B cell (primary cell): ENCODE measurements around the gene VPS51. TPM values are rescaled to one million over a fixed set of nuclear protein-coding genes. Genes with fewer than 3 reads are reported as not detected.

ENCODE experiments used
- ATAC-seq: fragments of 200-7000 bp; cut with Tn5 transposase; one replicate; pipeline ENCODE4 v1.10.0; 2021; ENCODE audit warnings: low read depth, mild to moderate bottlenecking, moderate number of reproducible peaks, moderate library complexity
- CTCF ChIA-PET: fragments of 350-600 bp; sonication (Branson Sonifier 250); formaldehyde crosslinking; loops from one replicate; lab custom pipeline; 2021; ENCODE audit warnings: antibody characterized with exemption, inconsistent platforms; lab: Charles Lee
- POLR2A ChIA-PET: fragments of 350-600 bp; sonication (Branson Sonifier 250); formaldehyde crosslinking; loops from one replicate; lab custom pipeline; 2021; ENCODE audit warnings: antibody characterized with exemption; lab: Charles Lee
- DNase-seq: peaks from one replicate; pipeline ENCODE4 v3.0.0; 2013
- H2AFZ ChIP-seq: 2 replicates; pipeline ENCODE4 v1.6.1; 2012; ENCODE audit warnings: mild to moderate bottlenecking, low read depth, low read length; ENCODE audit not compliant: insufficient read depth, poor library complexity, severe bottlenecking
- H3K27ac ChIP-seq, 2 donors: 1 replicate in 1 of 2; 2 replicates in 1 of 2; pipeline ENCODE4 v1.5.1; 2012 to 2013; ENCODE audit warnings: low read length in 2 of 2, mild to moderate bottlenecking in 2 of 2, moderate library complexity in 1 of 2
- H3K27me3 ChIP-seq, 4 experiments: fragments of 200-600 bp in 1 of 4; sonication (generic) in 1 of 4; replicated peaks in 1 of 4; 1 replicate in 2 of 4; 2 replicates in 2 of 4; pipeline versions ENCODE4 v1.6.1 to v1.7.0; 2013 to 2016; ENCODE audit warnings: low read length in 3 of 4, mild to moderate bottlenecking in 2 of 4, mixed read lengths in 1 of 4, moderate library complexity in 1 of 4; ENCODE audit not compliant: insufficient read depth in 4 of 4, control insufficient read depth in 3 of 4; ENCODE audit errors: control extremely low read depth in 1 of 4
- H3K36me3 ChIP-seq, 2 experiments: replicated peaks in 1 of 2; 1 replicate in 1 of 2; 2 replicates in 1 of 2; pipeline versions ENCODE4 v1.6.1 to v1.7.1; 2013; ENCODE audit warnings: low read length in 1 of 2; ENCODE audit not compliant: insufficient read depth in 2 of 2, control insufficient read depth in 1 of 2; ENCODE audit errors: control extremely low read depth in 1 of 2, extremely low read depth in 1 of 2
- H3K4me1 ChIP-seq, 2 donors: fragments of 200-600 bp in 1 of 2; sonication (generic) in 1 of 2; 1 replicate in 1 of 2; 2 replicates in 1 of 2; pipeline versions ENCODE4 v1.5.1 to v1.6.1; 2013 to 2017; ENCODE audit warnings: low read length in 2 of 2; ENCODE audit not compliant: control insufficient read depth in 2 of 2, insufficient read depth in 2 of 2
- H3K4me2 ChIP-seq: replicated peaks from 2 replicates; pipeline ENCODE3; 2012; ENCODE audit warnings: mild to moderate bottlenecking, low read depth, low read length; ENCODE audit not compliant: poor library complexity, severe bottlenecking
- H3K4me3 ChIP-seq, 5 experiments: fragments of 200-600 bp in 1 of 5; sonication (generic) in 1 of 5; 1 replicate in 3 of 5; 2 replicates in 2 of 5; pipeline versions ENCODE4 v1.5.1 to v1.7.0; 2011 to 2016; ENCODE audit warnings: low read length in 4 of 5, mild to moderate bottlenecking in 4 of 5, low read depth in 2 of 5, control low read depth in 1 of 5, moderate library complexity in 1 of 5; ENCODE audit not compliant: insufficient read depth in 1 of 5; ENCODE audit errors: control extremely low read depth in 1 of 5, extremely low read depth in 1 of 5
- H3K79me2 ChIP-seq: fragments of 200-600 bp; sonication (generic); one replicate; pipeline ENCODE4 v1.6.0; 2016; ENCODE audit warnings: low read length; ENCODE audit not compliant: control insufficient read depth, insufficient read depth
- H3K9ac ChIP-seq: fragments of 200-600 bp; sonication (generic); 2 replicates; pipeline ENCODE4 v1.6.1; 2017; ENCODE audit warnings: mild to moderate bottlenecking, low read length, moderate library complexity
- H3K9me3 ChIP-seq, 3 donors: one replicate each; pipeline versions ENCODE4 v1.6.1 to v1.7.1; 2013; ENCODE audit warnings: low read length in 2 of 3; ENCODE audit not compliant: control insufficient read depth in 2 of 3, insufficient read depth in 1 of 3; ENCODE audit errors: control extremely low read depth in 1 of 3
- H4K20me1 ChIP-seq: 2 replicates; pipeline ENCODE4 v1.6.0; 2012; ENCODE audit warnings: mild to moderate bottlenecking, low read length; ENCODE audit not compliant: insufficient read depth, control insufficient read depth, poor library complexity, severe bottlenecking
- H3K27ac Mint-ChIP-seq: one replicate; pipeline ENCODE4 v1.8.0; 2021; ENCODE audit warnings: mixed read lengths
- H3K27me3 Mint-ChIP-seq: one replicate; pipeline ENCODE4 v1.8.0; 2021; ENCODE audit warnings: mixed read lengths
- H3K4me1 Mint-ChIP-seq: one replicate; pipeline ENCODE4 v1.8.0; 2021; ENCODE audit warnings: mixed read lengths
- H3K4me3 Mint-ChIP-seq: one replicate; pipeline ENCODE4 v1.8.0; 2021; ENCODE audit warnings: mixed read lengths
- H3K9me3 Mint-ChIP-seq: one replicate; pipeline ENCODE4 v1.8.0; 2022; ENCODE audit warnings: mixed read lengths; ENCODE audit not compliant: insufficient read depth
- EZH2 ChIP-seq: IDR thresholded peaks from 2 replicates; pipeline ENCODE4 v1.6.1; 2012; ENCODE audit warnings: borderline replicate concordance, low read depth, mild to moderate bottlenecking, moderate library complexity, low read length; ENCODE audit not compliant: insufficient read depth, poor library complexity, severe bottlenecking
- WGBS: methylation state at CpG from one replicate; pipeline ENCODE4 v1.1.5; 2013; ENCODE audit warnings: missing lambda C conversion rate; ENCODE audit not compliant: insufficient coverage; 5-methylcytosine and 5-hydroxymethylcytosine counted together
- intact Hi-C: fragments of 100-400 bp; cut with micrococcal nuclease; formaldehyde crosslinking; loops from one replicate; pipeline ENCODE4 v1.10.0; 2022
- polyA plus RNA-seq: library from polyadenylated mRNA; depleted of rRNA; stranded (reverse); fragments of >200 nt; gene quantifications from 2 replicates; pipeline ENCODE4 v1.2.3, GENCODE V29; 2012
- total RNA-seq, 2 donors: library from RNA; stranded (reverse); fragments of 120-200 nt in 1 of 2; gene quantifications; 1 replicate in 1 of 2; 2 replicates in 1 of 2; pipeline versions ENCODE4 v1.2.3 to v1.2.4, GENCODE V29; 2013 to 2022
- TF ChIP-seq, protein P1 (sequence below): fragments of 200-600 bp; IDR thresholded peaks from one replicate; pipeline ENCODE4 v1.8.0; 2022; ENCODE audit warnings: antibody characterized with exemption, mild to moderate bottlenecking

VPS51 gene
- total and polyA plus RNA-seq, 2 donors (not counting 1 experiment from before 2014, with no cell fraction given): 206 to 223 TPM

DNA sequence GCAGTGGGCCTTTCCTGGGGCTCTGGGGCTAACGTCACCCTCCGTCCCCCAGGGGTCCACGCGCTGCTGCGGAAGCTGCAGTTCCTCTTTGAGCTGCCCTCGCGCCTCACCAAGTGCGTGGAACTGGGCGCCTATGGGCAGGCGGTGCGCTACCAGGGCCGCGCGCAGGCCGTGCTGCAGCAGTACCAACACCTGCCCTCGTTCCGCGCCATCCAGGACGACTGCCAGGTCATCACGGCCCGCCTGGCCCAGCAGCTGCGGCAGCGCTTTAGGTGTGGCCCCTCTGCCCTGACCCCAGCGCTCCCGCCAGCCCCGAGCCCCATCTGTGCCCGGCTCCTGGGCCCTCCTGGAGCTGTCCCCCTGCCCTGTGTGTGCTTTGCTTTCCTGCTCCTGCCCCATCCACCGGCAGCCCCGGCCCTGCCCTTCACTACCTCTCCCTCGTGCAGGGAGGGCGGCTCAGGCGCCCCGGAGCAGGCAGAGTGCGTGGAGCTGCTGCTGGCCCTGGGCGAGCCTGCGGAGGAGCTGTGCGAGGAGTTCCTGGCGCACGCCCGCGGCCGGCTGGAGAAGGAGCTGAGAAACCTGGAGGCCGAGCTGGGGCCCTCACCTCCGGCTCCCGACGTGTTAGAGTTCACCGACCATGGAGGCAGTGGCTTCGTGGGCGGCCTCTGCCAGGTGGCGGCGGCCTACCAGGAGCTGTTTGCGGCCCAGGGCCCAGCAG lies 11.9 kb downstream of the VPS51 start:
- peaks cover 14 to 27% of the 10 kb centered on the region in 2 donors for H3K4me1 ChIP-seq
- TF ChIP-seq EZH2: no peak
- TF ChIP-seq, protein P1, sequence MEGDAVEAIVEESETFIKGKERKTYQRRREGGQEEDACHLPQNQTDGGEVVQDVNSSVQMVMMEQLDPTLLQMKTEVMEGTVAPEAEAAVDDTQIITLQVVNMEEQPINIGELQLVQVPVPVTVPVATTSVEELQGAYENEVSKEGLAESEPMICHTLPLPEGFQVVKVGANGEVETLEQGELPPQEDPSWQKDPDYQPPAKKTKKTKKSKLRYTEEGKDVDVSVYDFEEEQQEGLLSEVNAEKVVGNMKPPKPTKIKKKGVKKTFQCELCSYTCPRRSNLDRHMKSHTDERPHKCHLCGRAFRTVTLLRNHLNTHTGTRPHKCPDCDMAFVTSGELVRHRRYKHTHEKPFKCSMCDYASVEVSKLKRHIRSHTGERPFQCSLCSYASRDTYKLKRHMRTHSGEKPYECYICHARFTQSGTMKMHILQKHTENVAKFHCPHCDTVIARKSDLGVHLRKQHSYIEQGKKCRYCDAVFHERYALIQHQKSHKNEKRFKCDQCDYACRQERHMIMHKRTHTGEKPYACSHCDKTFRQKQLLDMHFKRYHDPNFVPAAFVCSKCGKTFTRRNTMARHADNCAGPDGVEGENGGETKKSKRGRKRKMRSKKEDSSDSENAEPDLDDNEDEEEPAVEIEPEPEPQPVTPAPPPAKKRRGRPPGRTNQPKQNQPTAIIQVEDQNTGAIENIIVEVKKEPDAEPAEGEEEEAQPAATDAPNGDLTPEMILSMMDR: no peak
- H2AFZ ChIP-seq: no peak overlapping the region
- H3K27me3 Mint-ChIP-seq: no peaks in the 10 kb centered on the region
- no peak for ATAC-seq
- H3K9me3 ChIP-seq: no peaks in the 10 kb centered on the region
- H3K27ac Mint-ChIP-seq: no peak overlapping the region
- 97% methylated on average over 52 of the region's 52 CpGs for WGBS
- H3K4me3 ChIP-seq: no peak overlapping the region
- no peak overlapping the region for H3K4me3 Mint-ChIP-seq
- CTCF ChIA-PET: interaction anchor here (1.3 to 7.7 kb wide), 5 partner anchors 10 to 158 kb away, joined by 4 to 118 read pairs (median 47); partner anchors contain the start of genes CAPN1, FAU, MRPL49 and VPS51
- H3K9me3 Mint-ChIP-seq: no peaks in the 10 kb centered on the region
- peaks cover 35% of the 10 kb centered on the region for H4K20me1 ChIP-seq
- peaks cover 44% of the 10 kb centered on the region for H3K79me2 ChIP-seq
- POLR2A ChIA-PET: interaction anchor here (1.0 kb wide), 1 partner anchor 10 kb away, joined by 4 read pairs; the partner anchor contains the start of gene ZNHIT2
- no peak overlapping the region for H3K9ac ChIP-seq
- peaks cover 0 to 40% of the 10 kb centered on the region in 2 experiments for H3K36me3 ChIP-seq
- no peaks in the 10 kb centered on the region for H3K27me3 ChIP-seq
- DNase-seq: no peak
- H3K4me1 Mint-ChIP-seq: peaks cover 30% of the 10 kb centered on the region
- intact Hi-C loops: no loop called here
- no peak overlapping the region for H3K4me2 ChIP-seq
- no peak overlapping the region for H3K27ac ChIP-seq
